Measurements from ENCODE around the gene PRDX5.

DNA sequence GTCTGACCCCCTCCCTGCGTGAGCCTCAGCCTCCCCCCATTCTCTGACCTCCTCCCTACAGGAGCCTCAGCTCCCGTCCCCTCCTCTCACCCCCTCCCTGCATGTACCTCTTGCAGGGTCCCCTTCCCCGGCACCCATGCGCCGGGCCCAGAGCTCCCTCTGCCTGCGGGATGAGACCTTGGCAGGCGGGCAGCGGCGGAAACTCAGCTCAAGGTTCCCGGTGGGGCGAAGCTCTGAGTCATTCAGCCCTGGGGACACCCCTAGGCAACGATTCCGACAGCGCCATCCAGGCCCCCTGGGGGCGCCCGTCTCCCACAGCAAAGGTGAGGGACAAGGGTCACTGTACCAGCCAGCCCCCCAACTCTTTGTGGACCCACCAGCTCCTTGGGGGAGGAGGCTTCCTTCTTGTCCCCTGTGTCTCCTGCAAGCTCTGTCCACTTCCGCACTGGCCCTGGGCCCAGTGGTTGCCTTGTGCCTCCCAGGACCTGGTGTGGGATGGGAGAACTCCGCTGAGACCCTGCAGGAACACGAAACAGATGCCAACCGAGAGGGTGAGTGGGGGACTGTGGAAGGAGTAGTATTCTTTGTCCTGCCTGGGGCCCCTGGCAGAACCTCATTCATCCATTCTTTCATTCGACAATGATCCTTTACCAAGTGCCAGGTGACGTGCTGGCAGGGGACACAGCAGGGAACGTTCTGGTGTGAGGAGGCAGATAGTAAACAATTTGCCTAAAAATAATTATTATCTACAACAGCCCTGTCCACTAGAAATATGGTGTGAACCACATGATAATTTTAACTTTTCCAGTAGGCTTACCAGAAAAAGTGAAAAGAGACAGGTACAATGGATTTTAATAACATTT, 37.4 kb downstream of the PRDX5 start:
- TF ChIP-seq EP300 (IDR thresholded peaks at IDR 0.05) (no peak), POLR2A (IDR thresholded peaks at IDR 0.05) (no peak), POLR2AphosphoS5 (IDR thresholded peaks at IDR 0.05) (peak; percentile 40)
- TF ChIP-seq, protein P1, sequence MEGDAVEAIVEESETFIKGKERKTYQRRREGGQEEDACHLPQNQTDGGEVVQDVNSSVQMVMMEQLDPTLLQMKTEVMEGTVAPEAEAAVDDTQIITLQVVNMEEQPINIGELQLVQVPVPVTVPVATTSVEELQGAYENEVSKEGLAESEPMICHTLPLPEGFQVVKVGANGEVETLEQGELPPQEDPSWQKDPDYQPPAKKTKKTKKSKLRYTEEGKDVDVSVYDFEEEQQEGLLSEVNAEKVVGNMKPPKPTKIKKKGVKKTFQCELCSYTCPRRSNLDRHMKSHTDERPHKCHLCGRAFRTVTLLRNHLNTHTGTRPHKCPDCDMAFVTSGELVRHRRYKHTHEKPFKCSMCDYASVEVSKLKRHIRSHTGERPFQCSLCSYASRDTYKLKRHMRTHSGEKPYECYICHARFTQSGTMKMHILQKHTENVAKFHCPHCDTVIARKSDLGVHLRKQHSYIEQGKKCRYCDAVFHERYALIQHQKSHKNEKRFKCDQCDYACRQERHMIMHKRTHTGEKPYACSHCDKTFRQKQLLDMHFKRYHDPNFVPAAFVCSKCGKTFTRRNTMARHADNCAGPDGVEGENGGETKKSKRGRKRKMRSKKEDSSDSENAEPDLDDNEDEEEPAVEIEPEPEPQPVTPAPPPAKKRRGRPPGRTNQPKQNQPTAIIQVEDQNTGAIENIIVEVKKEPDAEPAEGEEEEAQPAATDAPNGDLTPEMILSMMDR (IDR thresholded peaks at IDR 0.05) = peak in 3 of 4 experiments; percentile 63 to 86 (median 73)
